Measurements from ENCODE around the gene ABCA5. TPM values are rescaled to one million over a fixed set of nuclear protein-coding genes. Genes with fewer than 3 reads are reported as not detected.

The ABCA5 gene
- total and polyA plus RNA-seq, 9 of the 15 experiments (the other 6 are each of a cell fraction or from before 2014, with no cell fraction given) = 0.74 to 2.3 (median 1.4) TPM

- TF ChIP-seq RBM15 (IDR thresholded peaks at IDR 0.05; ENCODE audit: insufficient read depth, low read length) (no peak), ETV5 (CRISPR knock-in tag; IDR thresholded peaks at IDR 0.05; ENCODE audit: low read depth) (no peak), HBP1 (CRISPR knock-in tag; IDR thresholded peaks at IDR 0.05) (0 out of 2 replicates have a peak, but pooled peaks have one; percentile 37), HNRNPL (IDR thresholded peaks at IDR 0.05; ENCODE audit: low read depth, low read length) (no peak)
Measured at GRCh38 chr17:69326377-69327059, 415 bp downstream of the ABCA5 start (continued).

- ATAC-seq (no peak), FAIRE-seq (no peak), DNase-seq (ENCODE audit: extremely low read depth in 1 of 4, low spot score in 3 of 4) (no peak)
- Histone ChIP-seq H3K27me3 (ENCODE audit: control insufficient read depth in 2 of 2, insufficient read depth in 2 of 2, low read length in 2 of 2) (no peaks in the 10 kb centered on the region; a peak in 1 of 5 replicates), H3K9me3 (replicated peaks; ENCODE audit: control insufficient read depth, insufficient read depth, low read depth, low read length) (no peaks in the 10 kb centered on the region; the same call in 1 of the 2 replicates), H3K4me1 (replicated peaks in 1 of 2; ENCODE audit: control insufficient read depth in 2 of 2, insufficient read depth in 2 of 2, low read length in 2 of 2) (peaks cover 0 to 13% of the 10 kb centered on the region in 2 experiments; a peak in 4 of 5 replicates), H4K20me1 (replicated peaks; ENCODE audit: control insufficient read depth, insufficient read depth, low read length) (no peaks in the 10 kb centered on the region; the same call in 1 of the 2 replicates), H2AFZ (ENCODE audit: low read depth, low read length) (peak overlapping the region; percentile 97), H3K36me3 (ENCODE audit: control insufficient read depth, insufficient read depth, low read length) (no peaks in the 10 kb centered on the region), H3K79me2 (ENCODE audit: control insufficient read depth, insufficient read depth, low read length) (no peaks in the 10 kb centered on the region), H3K9ac (ENCODE audit: insufficient read depth in 1 of 2, low read depth in 2 of 2, low read length in 2 of 2) (peak overlapping the region; percentile 52 to 91; a peak in 2 of 4 replicates), H3K4me3 (peak overlapping the region; percentile 55), H3K27ac (ENCODE audit: extremely low read depth, low read depth, low read length) (no peak overlapping the region), H3K4me2 (ENCODE audit: insufficient read depth, low read length) (peak overlapping the region; percentile 83), H3K9me1 (ENCODE audit: control insufficient read depth, insufficient read depth, low read length) (no peaks in the 10 kb centered on the region)
- ChIA-PET CTCF (ENCODE audit: low intra/inter-chr PET ratio) (no interaction called here), POLR2A (interaction anchor here (0.6 to 1.2 kb wide), 4 partner anchors 10 to 181 kb away, joined by 3 read pairs; no protein-coding TSS in a partner anchor)
- intact Hi-C loops (cut with micrococcal nuclease) = no loop called here
- 31% methylated on average over 15 of the region's 15 CpGs for WGBS (ENCODE audit: insufficient coverage, low coverage, missing lambda C conversion rate)
- in situ Hi-C loops (cut with MboI) = no loop called here
- BruUV-seq (replicated peaks) = no TSS peak
- TF ChIP-seq ZFP91 (CRISPR knock-in tag; IDR thresholded peaks at IDR 0.05) (peak; percentile 82), HNRNPLL (IDR thresholded peaks at IDR 0.05; ENCODE audit: low read depth, low read length, poor library complexity, severe bottlenecking) (no peak), ASH1L (IDR thresholded peaks at IDR 0.05; ENCODE audit: borderline replicate concordance, low read depth, partially characterized antibody) (no peak), E2F3 (CRISPR knock-in tag; IDR thresholded peaks at IDR 0.05) (no peak), XRCC3 (IDR thresholded peaks at IDR 0.05) (no peak), CGGBP1 (CRISPR knock-in tag; IDR thresholded peaks at IDR 0.05) (no peak), NR2F6 (CRISPR knock-in tag; IDR thresholded peaks at IDR 0.05) (no peak)
Measured at GRCh38 chr17:69325518-69326376, 1.2 kb downstream of the ABCA5 start.
